Measurements from ENCODE around the gene TMEM178B.

The TMEM178B gene

DNA sequence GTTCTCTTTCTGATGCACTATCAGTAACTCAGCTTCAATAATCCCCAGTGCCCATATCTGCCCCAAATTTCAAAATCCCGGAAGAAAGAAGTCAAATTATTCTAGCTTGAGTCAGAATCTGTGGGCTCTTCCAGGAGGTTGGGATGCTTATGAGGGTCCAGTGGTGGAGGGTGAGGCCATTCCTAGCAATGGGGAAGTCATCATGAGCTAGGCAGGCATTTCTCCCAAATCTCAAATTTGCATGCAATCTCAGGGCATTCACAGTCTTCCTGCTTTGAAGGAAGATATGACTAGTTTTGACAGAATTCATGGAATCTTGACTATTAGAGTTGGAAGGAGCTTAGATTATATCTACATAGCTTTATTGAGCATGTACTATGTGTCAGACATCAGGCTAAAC lies 313.0 kb downstream of the TMEM178B start:
- H3K4me3 ChIP-seq (ENCODE audit: control insufficient read depth, low read depth, low read length): no peak overlapping the region
- no peak for DNase-seq (ENCODE audit: low read depth)
- TF ChIP-seq, protein P1, sequence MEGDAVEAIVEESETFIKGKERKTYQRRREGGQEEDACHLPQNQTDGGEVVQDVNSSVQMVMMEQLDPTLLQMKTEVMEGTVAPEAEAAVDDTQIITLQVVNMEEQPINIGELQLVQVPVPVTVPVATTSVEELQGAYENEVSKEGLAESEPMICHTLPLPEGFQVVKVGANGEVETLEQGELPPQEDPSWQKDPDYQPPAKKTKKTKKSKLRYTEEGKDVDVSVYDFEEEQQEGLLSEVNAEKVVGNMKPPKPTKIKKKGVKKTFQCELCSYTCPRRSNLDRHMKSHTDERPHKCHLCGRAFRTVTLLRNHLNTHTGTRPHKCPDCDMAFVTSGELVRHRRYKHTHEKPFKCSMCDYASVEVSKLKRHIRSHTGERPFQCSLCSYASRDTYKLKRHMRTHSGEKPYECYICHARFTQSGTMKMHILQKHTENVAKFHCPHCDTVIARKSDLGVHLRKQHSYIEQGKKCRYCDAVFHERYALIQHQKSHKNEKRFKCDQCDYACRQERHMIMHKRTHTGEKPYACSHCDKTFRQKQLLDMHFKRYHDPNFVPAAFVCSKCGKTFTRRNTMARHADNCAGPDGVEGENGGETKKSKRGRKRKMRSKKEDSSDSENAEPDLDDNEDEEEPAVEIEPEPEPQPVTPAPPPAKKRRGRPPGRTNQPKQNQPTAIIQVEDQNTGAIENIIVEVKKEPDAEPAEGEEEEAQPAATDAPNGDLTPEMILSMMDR (conservative IDR thresholded peaks at IDR 0.05; ENCODE audit: control insufficient read depth, insufficient read depth, low read depth, low read length): no peak

DNA sequence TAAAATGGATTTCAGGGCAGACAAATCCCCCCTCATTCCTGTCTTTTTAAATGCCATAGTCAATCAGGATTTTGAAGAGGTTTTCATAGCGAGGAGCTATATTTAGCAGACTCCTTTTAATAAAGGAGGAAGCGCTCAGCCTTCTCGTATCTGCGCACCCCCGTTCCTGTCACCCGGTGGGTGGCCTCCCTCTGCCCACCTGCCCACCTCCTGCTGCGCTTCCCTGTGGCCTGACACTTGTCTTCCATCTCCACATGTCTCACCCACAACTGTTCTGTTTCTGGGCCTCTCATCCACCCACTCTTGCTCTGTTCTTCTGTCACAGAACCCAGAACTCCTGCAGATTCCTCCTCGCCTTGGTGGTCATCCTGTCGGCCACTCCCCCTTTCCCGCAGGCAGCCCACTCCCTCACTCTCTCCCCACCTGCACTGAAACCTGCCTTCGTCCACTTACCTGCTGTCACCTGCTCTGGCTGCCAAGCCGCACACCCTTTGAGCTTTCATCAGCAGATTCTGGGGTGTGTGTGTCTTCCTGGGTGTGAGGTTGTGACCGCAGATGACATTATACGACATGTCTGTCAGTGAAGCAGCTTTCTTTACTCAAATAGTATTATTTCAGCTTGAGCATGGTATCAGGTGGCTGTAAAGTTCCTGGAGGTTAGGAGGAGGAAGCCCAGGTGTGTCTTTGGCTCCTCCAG lies 313.8 kb downstream of the TMEM178B start:
- TF ChIP-seq, protein P1 (conservative IDR thresholded peaks at IDR 0.05; ENCODE audit: control insufficient read depth, insufficient read depth, low read depth, low read length): no peak
- no peak overlapping the region for H3K4me3 ChIP-seq (ENCODE audit: control insufficient read depth, low read depth, low read length)
- no peak for DNase-seq (ENCODE audit: low read depth)

DNA sequence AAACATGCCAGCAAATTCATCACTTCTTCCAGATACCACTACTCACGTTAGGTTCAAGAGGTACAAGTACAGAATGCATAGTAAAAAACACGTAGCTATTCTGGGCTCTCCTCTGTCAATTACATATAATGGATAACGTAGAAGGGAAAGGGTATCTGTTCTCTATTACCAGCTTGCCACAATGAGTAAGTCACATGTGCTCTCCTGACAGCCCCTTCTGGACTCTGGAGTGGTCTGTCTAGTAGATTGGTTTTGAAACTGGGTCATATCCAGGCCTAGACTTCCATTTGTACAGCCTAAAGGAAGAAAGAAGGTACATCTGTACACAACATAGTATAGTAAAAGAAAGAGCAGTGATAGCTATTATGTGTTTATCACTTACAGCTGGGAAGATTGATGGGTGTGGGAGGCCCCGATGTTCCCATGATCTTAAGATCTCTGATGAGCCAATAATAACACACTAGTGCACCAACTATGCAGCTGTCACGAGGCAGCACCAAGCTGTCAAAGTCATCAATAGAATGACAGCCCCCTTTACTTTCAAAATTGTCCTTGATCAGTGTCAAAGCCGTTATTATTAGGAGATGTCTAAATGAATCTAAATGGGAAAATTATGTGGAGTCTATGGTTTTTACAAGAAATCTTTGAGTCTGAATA lies 315.4 kb downstream of the TMEM178B start:
- TF ChIP-seq, protein P1 (conservative IDR thresholded peaks at IDR 0.05; ENCODE audit: control insufficient read depth, insufficient read depth, low read depth, low read length): no peak
- no peak for DNase-seq (ENCODE audit: low read depth)
- no peak overlapping the region for H3K4me3 ChIP-seq (ENCODE audit: control insufficient read depth, low read depth, low read length)

DNA sequence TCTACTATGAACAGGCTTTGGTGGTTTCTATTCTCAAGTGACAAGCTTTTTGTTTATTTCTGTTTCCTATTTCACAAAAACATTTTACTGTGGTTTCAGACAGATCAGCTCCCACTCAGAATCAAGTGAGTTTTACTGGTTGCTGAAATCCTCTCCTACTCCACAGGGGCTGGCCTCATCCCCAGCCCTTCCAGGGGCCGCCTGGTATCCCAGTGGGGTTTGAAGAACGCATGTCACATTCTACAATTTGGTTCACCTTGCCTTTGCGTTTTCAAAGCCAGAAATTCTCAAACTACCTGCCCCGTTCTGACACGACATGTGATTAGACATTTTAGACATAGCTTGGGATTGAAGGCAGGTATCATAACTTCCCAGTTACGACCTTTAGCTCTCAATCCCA lies 316.5 kb downstream of the TMEM178B start:
- DNase-seq (ENCODE audit: low read depth): no peak
- TF ChIP-seq, protein P1 (conservative IDR thresholded peaks at IDR 0.05; ENCODE audit: control insufficient read depth, insufficient read depth, low read depth, low read length): no peak
- H3K4me3 ChIP-seq (ENCODE audit: control insufficient read depth, low read depth, low read length): no peak overlapping the region

DNA sequence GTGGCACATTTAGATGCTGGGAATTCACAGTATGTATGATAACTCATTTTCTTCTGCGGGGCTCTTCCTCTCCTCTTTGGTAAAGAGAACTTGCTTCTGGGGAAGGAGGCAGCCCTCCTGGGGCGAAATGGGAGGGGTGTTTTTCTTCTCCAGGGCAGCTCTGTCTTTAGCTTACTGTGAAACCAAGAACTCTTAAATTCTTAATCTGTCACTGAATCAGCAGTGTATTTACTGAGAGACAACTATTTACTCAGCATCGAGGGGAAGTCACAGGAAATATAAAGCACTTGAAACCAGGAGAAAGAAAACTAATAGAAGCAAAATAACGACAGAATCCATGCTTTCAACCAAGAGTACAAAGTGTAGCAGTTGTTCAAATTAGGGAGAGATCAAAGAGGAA lies 319.2 kb downstream of the TMEM178B start:
- DNase-seq (ENCODE audit: low read depth): no peak
- H3K4me3 ChIP-seq (ENCODE audit: control insufficient read depth, low read depth, low read length): no peak overlapping the region
- TF ChIP-seq, protein P1 (conservative IDR thresholded peaks at IDR 0.05; ENCODE audit: control insufficient read depth, insufficient read depth, low read depth, low read length): no peak

DNA sequence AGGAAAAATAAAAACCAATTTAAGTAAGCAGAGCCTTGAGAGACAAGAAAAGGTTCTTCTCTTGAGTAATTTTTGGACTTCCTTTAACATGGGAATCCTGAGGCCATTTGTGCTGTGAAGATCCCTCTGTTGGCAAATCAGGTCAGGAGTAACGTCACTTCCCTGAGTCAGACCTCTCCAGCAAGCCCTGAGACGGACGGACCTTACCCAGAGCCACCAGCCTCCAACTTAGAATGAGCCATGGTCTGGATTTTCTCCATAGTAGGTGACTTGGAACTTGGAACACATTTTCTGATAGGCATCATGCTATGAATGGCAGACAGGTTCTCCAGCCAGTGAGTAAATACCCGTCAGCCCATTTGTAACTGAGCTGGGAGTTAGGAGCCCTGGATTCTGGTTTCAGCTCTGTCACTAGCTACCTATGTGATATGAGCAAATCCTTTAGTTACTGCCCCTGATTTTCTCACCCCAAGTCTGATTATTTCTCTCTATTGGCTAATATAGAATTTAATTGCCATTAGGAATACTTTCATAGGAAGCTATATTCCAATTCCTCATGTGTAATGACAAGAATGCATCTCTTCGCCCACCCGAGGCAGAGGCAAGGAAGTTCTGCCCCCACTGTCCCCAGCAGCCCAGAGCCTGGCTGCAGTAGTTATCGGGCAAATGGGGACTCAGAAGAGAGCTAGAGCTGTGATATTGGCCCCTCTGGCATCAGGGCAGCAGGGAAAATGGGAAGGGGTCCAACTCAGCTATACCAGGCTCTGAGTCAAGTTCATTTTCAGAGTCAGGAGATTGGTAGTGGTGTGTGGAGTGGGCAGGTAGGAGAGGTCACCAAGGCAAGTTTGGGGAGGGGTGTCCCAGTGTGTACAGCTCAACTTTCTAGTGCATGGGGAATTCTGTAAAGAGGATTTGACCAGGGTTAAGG lies 323.6 kb downstream of the TMEM178B start:
- TF ChIP-seq, protein P1 (conservative IDR thresholded peaks at IDR 0.05; ENCODE audit: control insufficient read depth, insufficient read depth, low read depth, low read length): no peak
- no peak for DNase-seq (ENCODE audit: low read depth)
- H3K4me3 ChIP-seq (ENCODE audit: control insufficient read depth, low read depth, low read length): no peak overlapping the region
